Brain microvascular endothelial cell (primary cell): ENCODE data around the gene TBC1D4.
"Not testable (repeated sequence)": the region's sequence is repeated elsewhere in the genome, so short reads cannot be mapped to it uniquely, and the experiment has no call there.

ENCODE experiments used
- DNase-seq: peaks from one replicate; pipeline ENCODE4 v3.0.0-alpha.2; 2020
- H3K27ac ChIP-seq: fragments of 250-450 bp; sonication (Bioruptor Pico); 2 replicates; pipeline ENCODE4 v1.5.1; 2020; ENCODE audit warnings: mild to moderate bottlenecking, moderate library complexity
- H3K27me3 ChIP-seq: fragments of 250-450 bp; sonication (Bioruptor Pico); replicated peaks from 2 replicates; pipeline ENCODE4 v1.5.1; 2020; ENCODE audit warnings: mild to moderate bottlenecking
- H3K36me3 ChIP-seq: fragments of 250-450 bp; sonication (Bioruptor Pico); replicated peaks from 2 replicates; pipeline ENCODE4 v1.5.1; 2020; ENCODE audit warnings: mild to moderate bottlenecking
- H3K4me3 ChIP-seq: 2 replicates; pipeline ENCODE4 v1.5.1; 2011; ENCODE audit warnings: low read depth, mild to moderate bottlenecking, control low read depth, low read length, moderate library complexity
- CTCF ChIP-seq: IDR thresholded peaks from 2 replicates; pipeline ENCODE4 v1.5.1; 2011; ENCODE audit warnings: low read depth, mild to moderate bottlenecking, moderate library complexity, low read length, control low read depth, inconsistent platforms; ENCODE audit errors: missing control alignments
- in situ Hi-C: cut with HindIII; loops from 2 replicates; pipeline ENCODE4 v1.10.0; 2017; ENCODE audit warnings: low sequenced_read_pairs, low pct_ligation_motif_present

The TBC1D4 gene

GRCh38 chr13:75437582-75438318, 44.2 kb downstream of the TBC1D4 start:
- no peak overlapping the region for H3K4me3 ChIP-seq
- no peak for TF ChIP-seq CTCF
- peak; percentile 45 for DNase-seq
- H3K27me3 ChIP-seq: no peaks in the 10 kb centered on the region
- H3K36me3 ChIP-seq: no peaks in the 10 kb centered on the region
- no peak overlapping the region for H3K27ac ChIP-seq
- in situ Hi-C loops: no loop called here

GRCh38 chr13:75434126-75434525, 47.8 kb downstream of the TBC1D4 start:
- in situ Hi-C loops: not testable (repeated sequence)

GRCh38 chr13:75432811-75433244, 49.1 kb downstream of the TBC1D4 start:
- DNase-seq: no peak
- H3K27ac ChIP-seq: no peak overlapping the region
- TF ChIP-seq CTCF: no peak

More at GRCh38 chr13:75434126-75434525, 47.8 kb downstream of the TBC1D4 start:
- not testable (repeated sequence) for H3K27ac ChIP-seq, H3K4me3 ChIP-seq, DNase-seq, H3K36me3 ChIP-seq, H3K27me3 ChIP-seq

GRCh38 chr13:75432045-75432444, 49.9 kb downstream of the TBC1D4 start:
- in situ Hi-C loops: no loop called here
- no peak for DNase-seq
- H3K36me3 ChIP-seq: no peaks in the 10 kb centered on the region

More at GRCh38 chr13:75432811-75433244, 49.1 kb downstream of the TBC1D4 start:
- H3K4me3 ChIP-seq: no peak overlapping the region
- no peaks in the 10 kb centered on the region for H3K27me3 ChIP-seq
- H3K36me3 ChIP-seq: no peaks in the 10 kb centered on the region
- in situ Hi-C loops: no loop called here

GRCh38 chr13:75430436-75431209, 51.3 kb downstream of the TBC1D4 start:
- Histone ChIP-seq H3K27me3 (no peaks in the 10 kb centered on the region), H3K4me3 (no peak overlapping the region), H3K36me3 (no peaks in the 10 kb centered on the region), H3K27ac (no peak overlapping the region)
- no peak for DNase-seq
- no peak for TF ChIP-seq CTCF
- in situ Hi-C loops: no loop called here

More at GRCh38 chr13:75432045-75432444, 49.9 kb downstream of the TBC1D4 start:
- Histone ChIP-seq H3K27ac (no peak overlapping the region), H3K27me3 (no peaks in the 10 kb centered on the region), H3K4me3 (no peak overlapping the region)
- no peak for TF ChIP-seq CTCF

GRCh38 chr13:75426421-75426820, 55.5 kb downstream of the TBC1D4 start:
- Histone ChIP-seq H3K4me3 (no peak overlapping the region), H3K27ac (no peak overlapping the region), H3K27me3 (no peaks in the 10 kb centered on the region), H3K36me3 (no peaks in the 10 kb centered on the region)
- no peak for DNase-seq
- in situ Hi-C loops: no loop called here
- TF ChIP-seq CTCF: no peak
